Measurements from ENCODE around the gene GCSAML.

Gene GCSAML

GRCh38 chr1:247578946-247579460, 30.1 kb downstream of the GCSAML start:
- CTCF ChIA-PET = interaction anchor here (1.1 to 1.9 kb wide), 3 partner anchors 11 to 24 kb away, joined by 3 to 6 read pairs (median 3); no protein-coding TSS in a partner anchor
- DNase-seq (ENCODE audit: extremely low spot score) = no peak
- POLR2A ChIA-PET = no interaction called here
- TF ChIP-seq CTCF (IDR thresholded peaks at IDR 0.05; ENCODE audit: control extremely low read depth, extremely low read depth, low read depth, missing control alignments) = no peak

- ChIA-PET POLR2A (no interaction called here), CTCF (interaction anchor here (1.2 kb wide), 1 partner anchor 11 kb away, joined by 3 read pairs; no protein-coding TSS in a partner anchor)
- DNase-seq (ENCODE audit: extremely low spot score) = no peak
- no peak for TF ChIP-seq CTCF (IDR thresholded peaks at IDR 0.05; ENCODE audit: control extremely low read depth, extremely low read depth, low read depth, missing control alignments)
Measured at GRCh38 chr1:247588060-247588459, 39.1 kb downstream of the GCSAML start, which contains the start of gene OR2G2. OR2G2 (plus strand) TSS chr1:247588360; CDS start chr1:247588360, 0 bp downstream.

- DNase-seq (ENCODE audit: extremely low spot score) = no peak
- ChIA-PET CTCF (no interaction called here), POLR2A (no interaction called here)
- TF ChIP-seq CTCF (IDR thresholded peaks at IDR 0.05; ENCODE audit: control extremely low read depth, extremely low read depth, low read depth, missing control alignments) = no peak
Measured at GRCh38 chr1:247605286-247605685, 56.4 kb downstream of the GCSAML start, which contains the start of gene OR2G3. OR2G3 (plus strand) TSS chr1:247605586; CDS start chr1:247605586, 0 bp downstream.

GRCh38 chr1:247613405-247613804, 64.5 kb downstream of the GCSAML start:
- POLR2A ChIA-PET = no interaction called here
- DNase-seq (ENCODE audit: extremely low spot score) = no peak
- TF ChIP-seq CTCF (IDR thresholded peaks at IDR 0.05; ENCODE audit: control extremely low read depth, extremely low read depth, low read depth, missing control alignments) = no peak
- CTCF ChIA-PET = interaction anchor here (0.9 kb wide), 1 partner anchor 11 kb away, joined by 3 read pairs; no protein-coding TSS in a partner anchor

GRCh38 chr1:247614625-247615024, 65.7 kb downstream of the GCSAML start:
- ChIA-PET CTCF (no interaction called here), POLR2A (no interaction called here)
- no peak for TF ChIP-seq CTCF (IDR thresholded peaks at IDR 0.05; ENCODE audit: control extremely low read depth, extremely low read depth, low read depth, missing control alignments)
- DNase-seq (ENCODE audit: extremely low spot score) = no peak
